Adrenal gland (tissue), 12 donors: Measurements from ENCODE around the gene MACROD2. TPM values are rescaled to one million over a fixed set of nuclear protein-coding genes. Genes with fewer than 3 reads are reported as not detected.

Experiments used
- DNase-seq, 7 donors: peaks; one replicate each; pipeline ENCODE4 v3.0.0-alpha.2; 2019 to 2020
- H3K27ac ChIP-seq, 5 donors: fragments of 200-600 bp; sonication (generic) in 4 of 5; 1 replicate in 3 of 5; 2 replicates in 2 of 5; pipeline versions ENCODE4 v1.5.1 to v1.8.0; 2016 to 2020; ENCODE audit warnings: mild to moderate bottlenecking in 1 of 5
- H3K27me3 ChIP-seq: fragments of 200-600 bp; 2 replicates; pipeline ENCODE4 v1.8.0; 2021
- H3K36me3 ChIP-seq, 2 donors: fragments of 200-600 bp; replicated peaks in 1 of 2; 1 replicate in 1 of 2; 2 replicates in 1 of 2; pipeline versions ENCODE4 v1.5.1 to v1.8.0; 2018 to 2022
- H3K4me1 ChIP-seq, 2 donors: fragments of 200-600 bp; replicated peaks in 1 of 2; 1 replicate in 1 of 2; 2 replicates in 1 of 2; pipeline versions ENCODE4 v1.5.1 to v1.8.0; 2018 to 2021
- H3K4me3 ChIP-seq, 4 donors: fragments of 200-600 bp; sonication (generic) in 3 of 4; one replicate each; pipeline ENCODE4 v1.5.1; 2016 to 2018
- H3K9me3 ChIP-seq, 3 donors: fragments of 200-600 bp; sonication (generic) in 1 of 3; replicated peaks in 1 of 3; 1 replicate in 2 of 3; 2 replicates in 1 of 3; pipeline versions ENCODE4 v1.5.1 to v1.8.0; 2016 to 2021
- POLR2A ChIP-seq, 2 donors: fragments of 450-650 bp; IDR thresholded peaks; one replicate each; pipeline ENCODE4 v1.6.1; 2017; ENCODE audit warnings: antibody characterized with exemption in 2 of 2, mild to moderate bottlenecking in 2 of 2, moderate library complexity in 1 of 2
- WGBS, 4 donors: extraction: QIAGEN DNeasy Blood & Tissue Kit in 2 of 4; methylation state at CpG; one replicate each; pipeline versions ENCODE4 v1.1.5 to v1.1.7; 2013 to 2017; 5-methylcytosine and 5-hydroxymethylcytosine counted together
- intact Hi-C, 2 donors: fragments of 100-400 bp; cut with DNase I; formaldehyde crosslinking; loops; one replicate each; pipeline versions ENCODE4 v1.14.1 to v1.15.0; 2022 to 2023
- polyA plus RNA-seq, 3 donors: library from polyadenylated mRNA; stranded (reverse); fragments of 200-250 nt in 2 of 3; fragments of 350-450 nt in 1 of 3; fragmentation: Illumina TruSeq in 1 of 3; extraction: RNeasy Lipid Tissue Mini Kit (QIAGEN cat#74804) in 1 of 3; gene quantifications; one replicate each; pipeline ENCODE4 v1.2.3, GENCODE V29; 2013 to 2014
- total RNA-seq, 9 donors: library from RNA; depleted of rRNA in 4 of 9; stranded (reverse); fragments of >200 nt in 4 of 9; fragments of 120-200 nt in 1 of 9; fragmentation: NEBNext Ultra II Directional in 1 of 9; extraction: Animal tissue kit (Norgen Biotek cat#: 25700) in 1 of 9; gene quantifications; one replicate each; pipeline versions ENCODE4 v1.1.0 to v1.2.4, GENCODE V29; 2013 to 2023
- TF ChIP-seq, protein P1 (sequence below), 6 experiments: fragments of 450-650 bp in 4 of 6; fragments of 200-600 bp in 2 of 6; sonication (generic) in 1 of 6; IDR thresholded peaks; 1 replicate in 5 of 6; 2 replicates in 1 of 6; pipeline versions ENCODE4 v1.5.1 to v1.8.0; 2016 to 2021; ENCODE audit warnings: antibody characterized with exemption in 6 of 6, mild to moderate bottlenecking in 2 of 6, moderate library complexity in 1 of 6
- donor health status: healthy with polysubstance abuse.
- donor health status: Bipolar disorder and iron deficiency.
- donor health status: DM: yes; HTN: yes; CAD: no.
- donor health status: DM: no; HTN: no; CAD: no.
- donor health status: DM: no; HTN: no; CAD: no.
- donor health status: DM: yes; HTN: yes; CAD: no.

Gene MACROD2
- total and polyA plus RNA-seq, 12 donors = 1.1 to 21.2 (median 6.4) TPM

DNA sequence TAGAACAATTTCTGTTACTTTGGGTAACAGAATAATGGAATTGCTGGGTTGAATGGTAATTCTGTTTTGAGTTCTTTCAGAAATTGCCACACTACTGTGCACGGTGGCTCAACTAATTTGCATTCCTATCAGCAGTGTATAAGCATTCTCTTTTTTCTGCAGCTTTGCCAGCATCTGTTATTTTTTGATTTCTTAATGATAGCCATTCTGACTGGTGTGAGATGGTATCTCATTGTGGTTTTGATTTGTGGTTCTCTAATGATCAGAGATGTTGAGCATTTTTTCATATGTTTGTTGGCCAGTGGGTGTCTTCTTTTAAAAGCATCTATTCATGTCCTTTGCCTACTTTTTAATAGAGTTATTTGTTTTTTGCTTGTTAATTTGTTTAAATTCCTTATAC, 1731.1 kb downstream of the MACROD2 start:
- H3K27ac ChIP-seq = no peak overlapping the region
- H3K4me1 ChIP-seq = no peaks in the 10 kb centered on the region
- 86 to 97% (median 93%) methylated on average over 1 of the region's 1 CpG for WGBS, 4 donors
- no peaks in the 10 kb centered on the region for H3K36me3 ChIP-seq
- intact Hi-C loops = no loop called here
- DNase-seq = no peak
- no peaks in the 10 kb centered on the region for H3K27me3 ChIP-seq
- no peak overlapping the region for H3K4me3 ChIP-seq
- H3K9me3 ChIP-seq = no peaks in the 10 kb centered on the region
- TF ChIP-seq, protein P1, sequence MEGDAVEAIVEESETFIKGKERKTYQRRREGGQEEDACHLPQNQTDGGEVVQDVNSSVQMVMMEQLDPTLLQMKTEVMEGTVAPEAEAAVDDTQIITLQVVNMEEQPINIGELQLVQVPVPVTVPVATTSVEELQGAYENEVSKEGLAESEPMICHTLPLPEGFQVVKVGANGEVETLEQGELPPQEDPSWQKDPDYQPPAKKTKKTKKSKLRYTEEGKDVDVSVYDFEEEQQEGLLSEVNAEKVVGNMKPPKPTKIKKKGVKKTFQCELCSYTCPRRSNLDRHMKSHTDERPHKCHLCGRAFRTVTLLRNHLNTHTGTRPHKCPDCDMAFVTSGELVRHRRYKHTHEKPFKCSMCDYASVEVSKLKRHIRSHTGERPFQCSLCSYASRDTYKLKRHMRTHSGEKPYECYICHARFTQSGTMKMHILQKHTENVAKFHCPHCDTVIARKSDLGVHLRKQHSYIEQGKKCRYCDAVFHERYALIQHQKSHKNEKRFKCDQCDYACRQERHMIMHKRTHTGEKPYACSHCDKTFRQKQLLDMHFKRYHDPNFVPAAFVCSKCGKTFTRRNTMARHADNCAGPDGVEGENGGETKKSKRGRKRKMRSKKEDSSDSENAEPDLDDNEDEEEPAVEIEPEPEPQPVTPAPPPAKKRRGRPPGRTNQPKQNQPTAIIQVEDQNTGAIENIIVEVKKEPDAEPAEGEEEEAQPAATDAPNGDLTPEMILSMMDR (IDR thresholded peaks at IDR 0.05) = no peak
- TF ChIP-seq POLR2A (IDR thresholded peaks at IDR 0.05) = no peak

DNA sequence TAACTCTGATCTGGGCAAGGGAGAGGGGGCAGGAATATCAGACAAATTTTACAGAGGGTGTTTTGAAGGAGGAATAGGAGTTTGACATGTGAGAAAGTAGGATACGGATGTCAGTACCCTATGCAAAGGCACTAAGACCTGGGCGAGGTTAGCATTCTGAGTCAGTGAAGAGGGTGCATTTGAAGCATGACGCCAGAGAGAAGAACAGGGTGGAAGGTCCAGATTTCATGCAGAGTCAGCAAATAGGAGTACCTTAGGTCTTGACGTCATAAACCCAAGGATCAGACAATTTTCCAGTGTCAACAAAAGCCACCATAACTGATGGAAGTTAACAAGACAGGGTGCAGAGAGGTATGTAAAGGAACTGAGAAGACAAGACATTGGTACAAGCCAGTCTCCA, 1738.7 kb downstream of the MACROD2 start:
- H3K27ac ChIP-seq = no peak overlapping the region
- H3K4me1 ChIP-seq = no peaks in the 10 kb centered on the region
- DNase-seq = no peak
- H3K27me3 ChIP-seq = no peaks in the 10 kb centered on the region
- no peak overlapping the region for H3K4me3 ChIP-seq
- H3K9me3 ChIP-seq = no peaks in the 10 kb centered on the region
- TF ChIP-seq POLR2A (IDR thresholded peaks at IDR 0.05) = no peak
- TF ChIP-seq, protein P1 (IDR thresholded peaks at IDR 0.05) = no peak
- H3K36me3 ChIP-seq = no peaks in the 10 kb centered on the region
- intact Hi-C loops = no loop called here
- WGBS, 4 donors = 69 to 72% (median 71%) methylated on average over 4 of the region's 4 CpGs

DNA sequence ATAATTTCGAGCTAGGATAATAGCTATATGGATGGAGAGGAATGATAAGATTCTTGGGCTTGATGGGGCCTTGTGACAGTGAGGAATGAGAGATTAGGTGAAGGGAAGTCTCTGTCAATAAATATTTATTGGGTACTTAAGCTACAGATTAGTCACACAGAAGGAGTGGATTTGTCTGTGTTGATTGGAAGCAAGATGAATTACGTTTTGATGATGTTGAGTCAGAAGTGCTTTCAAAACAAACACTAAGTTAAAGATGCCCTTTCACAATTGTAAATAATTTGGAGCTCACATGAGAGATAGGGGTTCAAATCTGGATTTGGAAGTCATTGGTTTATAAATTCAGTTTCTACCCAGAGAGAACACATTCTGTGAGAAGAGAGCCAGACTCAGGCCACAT, 1743.7 kb downstream of the MACROD2 start:
- TF ChIP-seq, protein P1 (IDR thresholded peaks at IDR 0.05) = no peak
- TF ChIP-seq POLR2A (IDR thresholded peaks at IDR 0.05) = no peak
- H3K27me3 ChIP-seq = no peaks in the 10 kb centered on the region
- no peak overlapping the region for H3K4me3 ChIP-seq
- no peak overlapping the region for H3K27ac ChIP-seq
- no peaks in the 10 kb centered on the region for H3K36me3 ChIP-seq
- H3K9me3 ChIP-seq = no peaks in the 10 kb centered on the region
- intact Hi-C loops = no loop called here
- 69 to 82% (median 79%) methylated on average over 2 of the region's 2 CpGs for WGBS, 4 donors
- no peak for DNase-seq
- no peaks in the 10 kb centered on the region for H3K4me1 ChIP-seq

DNA sequence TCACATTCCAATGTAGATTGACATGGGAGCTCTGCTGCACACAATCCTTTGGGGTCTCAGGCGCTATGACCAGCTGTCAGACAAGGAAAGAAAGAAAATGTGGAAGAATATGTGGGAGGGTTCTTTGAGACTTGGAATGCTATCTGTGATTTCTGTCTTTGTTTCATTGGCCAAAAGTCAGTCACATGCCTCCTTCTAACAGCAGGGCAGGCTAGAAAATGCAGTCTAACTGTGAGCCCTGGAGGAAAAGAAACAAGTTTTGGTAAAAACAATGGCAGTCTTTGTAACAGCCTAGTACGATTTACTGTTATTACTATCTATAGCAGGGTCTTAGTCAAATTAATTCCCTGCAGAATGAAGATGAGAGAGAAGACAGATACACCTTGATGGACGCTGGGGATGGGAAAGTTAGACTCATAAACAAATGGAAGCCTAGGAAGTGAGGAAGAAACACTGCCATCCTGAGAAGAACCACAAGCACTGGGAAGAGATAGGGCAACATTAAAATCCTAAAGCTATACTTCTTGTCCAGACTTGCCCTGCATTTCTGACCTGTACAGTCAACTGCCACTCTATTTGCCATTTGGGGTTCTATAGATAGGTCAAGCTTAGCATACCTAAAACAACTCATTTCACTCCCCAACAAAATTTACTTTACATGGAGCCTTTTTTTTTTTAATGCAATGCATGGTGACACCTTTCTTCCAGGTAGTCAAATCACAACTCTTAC, 1744.9 kb downstream of the MACROD2 start:
- no peak for DNase-seq

More for the DNA sequence above, 1744.9 kb downstream of the MACROD2 start:
- TF ChIP-seq, protein P1 (IDR thresholded peaks at IDR 0.05) = no peak
- TF ChIP-seq POLR2A (IDR thresholded peaks at IDR 0.05) = no peak
- H3K36me3 ChIP-seq = no peaks in the 10 kb centered on the region
- no peaks in the 10 kb centered on the region for H3K9me3 ChIP-seq
- no peaks in the 10 kb centered on the region for H3K4me1 ChIP-seq
- H3K27ac ChIP-seq = no peak overlapping the region
- intact Hi-C loops = no loop called here
- no peak overlapping the region for H3K4me3 ChIP-seq
- H3K27me3 ChIP-seq = no peaks in the 10 kb centered on the region
- 74 to 91% (median 80%) methylated on average over 3 of the region's 3 CpGs for whole genome bisulfite sequencing, 4 donors
